GM08714 (cell line): Measurements from ENCODE around the gene RNF223.
"Not testable (repeated sequence)": the region's sequence is repeated elsewhere in the genome, so short reads cannot be mapped to it uniquely, and the experiment has no call there.

Experiments used
- H3K4me3 ChIP-seq: fragments of 200-500 bp; sonication (Bioruptor generic); 2 replicates; pipeline ENCODE4 v1.5.1; 2014; ENCODE audit warnings: mild to moderate bottlenecking, low read length, inconsistent platforms
- ZNF274 ChIP-seq: IDR thresholded peaks from 2 replicates; pipeline ENCODE4 v1.6.1; 2012; ENCODE audit warnings: mild to moderate bottlenecking, low read depth, low read length

Gene RNF223

DNA sequence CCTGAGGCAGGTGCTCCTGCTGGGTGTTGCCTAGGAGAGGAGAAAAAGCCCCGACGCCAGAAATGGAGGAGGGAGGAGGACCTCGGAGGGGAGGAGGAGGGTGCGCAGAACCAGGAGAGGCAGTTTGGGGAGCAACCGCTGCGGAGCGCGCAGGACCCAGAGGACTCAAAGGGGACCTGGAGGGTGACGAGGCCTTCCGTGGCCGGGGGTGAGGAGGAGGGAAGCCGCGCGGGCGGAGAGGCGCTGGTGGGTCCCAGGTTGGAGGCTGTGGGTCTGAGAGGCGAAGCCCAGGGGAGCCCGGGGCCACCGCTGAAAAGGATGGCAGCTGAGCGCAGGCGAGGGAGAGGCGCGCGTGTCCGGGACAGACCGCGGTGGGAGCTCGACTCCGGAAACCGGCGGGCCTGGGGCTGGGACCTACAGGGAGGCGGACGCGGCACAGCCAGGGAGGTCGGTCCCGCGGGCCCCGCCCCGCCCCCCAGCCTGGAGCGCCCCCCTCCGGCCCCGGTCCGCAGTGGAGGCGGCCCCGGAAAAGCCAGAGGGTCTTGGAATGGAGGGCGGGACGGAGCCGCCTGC, 15.1 kb downstream of the RNF223 start:
- H3K4me3 ChIP-seq: peak overlapping the region; percentile 28; the same call in 1 of the 2 replicates
- no peak for TF ChIP-seq ZNF274

- no peak for TF ChIP-seq ZNF274
- no peak overlapping the region for H3K4me3 ChIP-seq
Observed at GRCh38 chr1:1058088-1058905, 15.8 kb downstream of the RNF223 start.

- H3K4me3 ChIP-seq: not testable (repeated sequence)
Observed at GRCh38 chr1:1057769-1058087, 16.4 kb downstream of the RNF223 start.

DNA sequence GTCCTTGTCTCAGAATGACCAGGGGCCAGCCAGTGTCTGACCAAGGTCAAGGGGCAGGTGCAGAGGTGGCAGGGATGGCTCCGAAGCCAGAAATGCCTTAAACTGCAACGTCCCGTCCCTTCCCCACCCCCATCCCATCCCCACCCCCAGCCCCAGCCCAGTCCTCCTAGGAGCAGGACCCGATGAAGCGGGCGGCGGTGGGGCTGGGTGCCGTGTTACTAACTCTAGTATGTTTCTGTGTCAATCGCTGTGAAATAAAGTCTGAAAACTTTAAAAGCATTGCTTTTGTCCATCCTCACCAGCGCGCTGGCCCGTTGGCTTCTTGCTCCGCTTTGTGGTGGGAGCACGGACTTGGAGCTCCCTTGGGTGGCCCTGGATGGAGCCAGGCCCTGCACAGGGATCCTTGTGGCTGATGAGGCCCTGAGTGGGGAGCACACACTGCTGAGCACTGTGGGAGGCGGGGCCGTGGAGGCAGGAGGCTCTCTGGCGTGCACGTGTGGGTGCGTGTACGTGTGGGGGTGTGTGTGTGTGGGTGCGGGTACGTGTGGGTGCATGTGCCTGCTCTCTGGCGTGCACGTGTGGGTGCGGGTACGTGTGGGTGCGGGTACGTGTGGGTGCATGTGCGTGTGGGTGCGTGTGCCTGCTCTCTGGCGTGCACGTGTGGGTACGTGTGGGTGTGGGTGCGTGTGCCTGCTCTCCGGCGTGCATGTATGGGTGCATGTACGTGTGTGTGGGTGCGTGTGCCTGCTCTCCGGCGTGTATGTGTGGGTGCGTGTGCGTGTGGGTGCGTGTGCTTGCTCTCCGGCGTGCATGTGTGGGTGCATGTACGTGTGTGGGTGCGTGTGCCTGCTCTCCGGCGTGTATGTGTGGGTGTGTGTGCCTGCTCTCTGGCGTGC, 18.0 kb downstream of the RNF223 start:
- no peak for TF ChIP-seq ZNF274
- no peak overlapping the region for H3K4me3 ChIP-seq

DNA sequence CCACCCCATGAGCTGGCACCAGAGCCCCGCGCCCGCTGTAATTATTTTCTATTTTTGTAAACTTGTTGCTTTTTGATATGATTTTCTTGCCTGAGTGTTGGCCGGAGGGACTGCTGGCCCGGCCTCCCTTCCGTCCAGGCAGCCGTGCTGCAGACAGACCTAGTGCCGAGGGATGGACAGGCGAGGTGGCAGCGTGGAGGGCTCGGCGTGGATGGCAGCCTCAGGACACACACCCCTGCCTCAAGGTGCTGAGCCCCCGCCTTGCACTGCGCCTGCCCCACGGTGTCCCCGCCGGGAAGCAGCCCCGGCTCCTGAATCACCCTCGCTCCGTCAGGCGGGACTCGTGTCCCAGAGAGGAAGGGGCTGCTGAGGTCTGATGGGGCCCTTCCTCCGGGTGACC, 19.1 kb downstream of the RNF223 start:
- H3K4me3 ChIP-seq: no peak overlapping the region
- no peak for TF ChIP-seq ZNF274

DNA sequence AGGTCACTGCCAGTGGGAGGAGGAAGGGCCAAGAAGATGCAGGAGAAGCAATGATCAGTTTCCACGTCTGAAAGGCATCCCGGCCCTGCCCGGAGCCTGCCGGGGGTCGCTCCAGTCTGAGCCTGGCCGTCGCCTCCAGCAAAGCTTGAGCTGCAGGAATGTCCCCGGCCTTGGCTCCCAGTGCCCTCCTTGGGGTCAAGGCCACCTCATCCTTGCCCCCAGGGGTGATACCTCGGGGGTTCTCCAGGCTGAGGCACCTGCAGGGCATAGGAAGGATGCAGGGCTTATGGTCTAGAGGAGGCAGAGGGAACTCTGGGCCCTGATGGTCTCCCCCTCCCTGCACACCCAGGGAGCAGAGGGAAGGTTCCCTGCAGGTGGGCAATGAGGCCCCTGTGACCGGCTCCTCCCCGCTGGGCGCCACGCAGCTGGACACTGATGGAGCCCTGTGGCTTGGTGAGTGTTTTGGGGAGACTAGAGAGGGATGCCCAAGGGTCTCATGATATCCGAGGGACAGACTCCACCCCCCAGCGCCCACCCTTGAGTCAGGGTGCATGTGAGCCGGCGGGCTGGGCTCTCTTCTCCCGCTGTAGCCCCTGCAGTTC, 19.9 kb downstream of the RNF223 start:
- no peak for TF ChIP-seq ZNF274
- H3K4me3 ChIP-seq: no peak overlapping the region

GRCh38 chr1:1053682-1054081, 20.4 kb downstream of the RNF223 start:
- no peak overlapping the region for H3K4me3 ChIP-seq
- no peak for TF ChIP-seq ZNF274

- TF ChIP-seq ZNF274: no peak
- H3K4me3 ChIP-seq: no peak overlapping the region
Observed at GRCh38 chr1:1053022-1053421, 21.1 kb downstream of the RNF223 start.

- TF ChIP-seq ZNF274: no peak
- no peak overlapping the region for H3K4me3 ChIP-seq
Observed at GRCh38 chr1:1052003-1052840, 21.9 kb downstream of the RNF223 start.

GRCh38 chr1:1051127-1051810, 22.8 kb downstream of the RNF223 start:
- H3K4me3 ChIP-seq: no peak overlapping the region
- TF ChIP-seq ZNF274: no peak

DNA sequence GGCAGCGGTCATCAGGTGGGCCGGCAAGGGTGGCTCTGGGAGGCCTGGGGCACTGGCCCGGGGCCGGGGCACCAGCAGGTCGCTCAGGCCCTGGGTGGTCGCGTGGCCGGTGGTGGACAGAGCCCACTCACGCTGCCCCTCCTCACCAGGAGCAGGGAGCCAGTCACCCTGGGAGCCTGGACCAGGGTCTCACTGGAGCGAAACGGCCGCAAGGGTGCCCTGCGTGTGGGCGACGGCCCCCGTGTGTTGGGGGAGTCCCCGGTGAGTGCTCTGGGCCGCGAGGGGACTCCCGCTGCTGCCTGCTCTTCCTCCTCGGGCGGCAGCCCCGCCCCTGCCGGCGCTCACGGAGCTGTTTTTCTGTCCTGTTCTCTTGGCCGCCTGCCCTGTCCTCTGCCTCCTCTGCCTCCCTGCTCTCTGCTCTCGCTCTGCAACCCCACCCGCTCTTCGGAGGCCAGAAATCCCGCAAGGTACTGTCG, 23.5 kb downstream of the RNF223 start:
- no peak for TF ChIP-seq ZNF274

DNA sequence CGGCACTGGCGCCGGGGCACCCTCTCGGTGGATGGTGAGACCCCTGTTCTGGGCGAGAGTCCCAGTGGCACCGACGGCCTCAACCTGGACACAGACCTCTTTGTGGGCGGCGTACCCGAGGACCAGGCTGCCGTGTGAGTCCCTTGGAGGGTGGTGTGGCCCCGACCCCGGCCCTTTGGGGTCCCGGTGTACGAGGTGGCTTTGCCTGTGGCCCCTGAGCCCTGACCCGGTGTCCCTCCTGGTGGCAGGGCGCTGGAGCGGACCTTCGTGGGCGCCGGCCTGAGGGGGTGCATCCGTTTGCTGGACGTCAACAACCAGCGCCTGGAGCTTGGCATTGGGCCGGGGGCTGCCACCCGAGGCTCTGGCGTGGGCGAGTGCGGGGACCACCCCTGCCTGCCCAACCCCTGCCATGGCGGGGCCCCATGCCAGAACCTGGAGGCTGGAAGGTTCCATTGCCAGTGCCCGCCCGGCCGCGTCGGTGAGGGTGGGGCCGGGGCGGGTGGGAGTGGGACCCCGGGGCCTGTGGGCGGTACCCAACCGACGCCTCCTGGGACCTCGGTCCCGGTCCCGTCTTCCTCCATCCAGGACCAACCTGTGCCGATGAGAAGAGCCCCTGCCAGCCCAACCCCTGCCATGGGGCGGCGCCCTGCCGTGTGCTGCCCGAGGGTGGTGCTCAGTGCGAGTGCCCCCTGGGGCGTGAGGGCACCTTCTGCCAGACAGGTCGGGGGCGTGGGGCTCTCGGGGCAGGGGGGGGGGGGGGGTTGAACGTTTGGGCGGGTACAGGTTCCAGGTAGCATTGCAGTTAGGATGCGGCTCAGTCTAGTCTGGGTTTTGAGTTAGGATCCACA, 24.6 kb downstream of the RNF223 start:
- TF ChIP-seq ZNF274: no peak
- no peak overlapping the region for H3K4me3 ChIP-seq

More for the DNA sequence above, 23.5 kb downstream of the RNF223 start:
- no peak overlapping the region for H3K4me3 ChIP-seq

- no peak overlapping the region for H3K4me3 ChIP-seq
Observed at GRCh38 chr1:1048765-1049164, 25.3 kb downstream of the RNF223 start.

More at GRCh38 chr1:1048765-1049164, 25.3 kb downstream of the RNF223 start:
- TF ChIP-seq ZNF274: no peak
